HCT116 (cell line): ENCODE results near the gene NAA16. TPM values are rescaled to one million over a fixed set of nuclear protein-coding genes. Genes with fewer than 3 reads are reported as not detected.

Source experiments
- ATAC-seq: fragments of 200-7000 bp; cut with Tn5 transposase; 2 replicates; pipeline ENCODE4 v1.9.1; 2020; ENCODE audit warnings: mild to moderate bottlenecking, moderate library complexity
- BruUV-seq: library from RNA; stranded (reverse); fragments of 400-500 nt; replicated peaks from 2 replicates; lab custom pipeline; 2021; lab: Mats Ljungman, UMichigan
- CTCF ChIA-PET: fragments of 300-600 bp; sonication (Branson Sonifier 250); formaldehyde crosslinking; loops from one replicate; lab custom pipeline; 2021; ENCODE audit warnings: antibody characterized with exemption; lab: Charles Lee
- POLR2A ChIA-PET: fragments of 300-600, 350-600 bp; sonication (Branson Sonifier 250); formaldehyde crosslinking; loops from one replicate; lab custom pipeline; 2021; ENCODE audit warnings: antibody characterized with exemption; lab: Charles Lee
- RAD21 ChIA-PET, 2 experiments: fragments of 300-600 bp; sonication (Branson Sonifier 250); formaldehyde crosslinking; loops; one replicate each; lab custom pipeline; 2023; ENCODE audit warnings: low total read pairs in 2 of 2; ENCODE audit not compliant: uncharacterized antibody in 2 of 2, unreplicated experiment in 2 of 2, low non-redundant PET in 1 of 2; lab: Charles Lee
- DNase-seq: peaks from one replicate; pipeline ENCODE4 v3.0.0-alpha.2; 2010; ENCODE audit warnings: low read depth, low spot score
- H2AFZ ChIP-seq: fragments of 200-600 bp; shearing (Covaris generic), sonication (generic); 2 replicates; pipeline ENCODE4 v1.6.1; 2017; ENCODE audit warnings: low read depth, mixed run types, mixed read lengths, antibody characterized with exemption, low read length; ENCODE audit not compliant: poor library complexity, severe bottlenecking
- H3K27ac ChIP-seq: 2 replicates; pipeline ENCODE4 v1.5.1; 2012; ENCODE audit warnings: low read depth, low read length
- H3K27me3 ChIP-seq: fragments of 200-600 bp; sonication (generic); 2 replicates; pipeline ENCODE4 v1.6.1; 2016; ENCODE audit warnings: mixed run types, low read length, mixed read lengths; ENCODE audit not compliant: insufficient read depth
- H3K36me3 ChIP-seq, 2 experiments: fragments of 200-500 bp in 1 of 2; fragments of 200-600 bp in 1 of 2; sonication (Bioruptor generic) in 1 of 2; sonication (generic) in 1 of 2; 2 replicates each; pipeline versions ENCODE4 v1.5.1 to v1.6.1; 2014 to 2016; ENCODE audit warnings: low read length in 2 of 2, inconsistent platforms in 1 of 2, mixed read lengths in 1 of 2, mixed run types in 1 of 2; ENCODE audit not compliant: insufficient read depth in 2 of 2, control insufficient read depth in 1 of 2
- H3K4me1 ChIP-seq, 2 experiments: fragments of 200-600 bp in 1 of 2; sonication (generic) in 1 of 2; 2 replicates each; pipeline versions ENCODE4 v1.5.1 to v1.6.1; 2012 to 2017; ENCODE audit warnings: low read length in 2 of 2, inconsistent platforms in 1 of 2, mild to moderate bottlenecking in 1 of 2, mixed read lengths in 1 of 2, mixed run types in 1 of 2, moderate library complexity in 1 of 2; ENCODE audit not compliant: insufficient read depth in 2 of 2, control insufficient read depth in 1 of 2
- H3K4me2 ChIP-seq: fragments of 200-600 bp; sonication (generic); 2 replicates; pipeline ENCODE4 v1.6.1; 2017; ENCODE audit warnings: mixed run types, low read length, mixed read lengths
- H3K4me3 ChIP-seq, 2 experiments: fragments of 200-600 bp in 1 of 2; sonication (generic) in 1 of 2; replicated peaks in 1 of 2; 2 replicates each; pipeline ENCODE4 v1.5.1; 2011 to 2016; ENCODE audit warnings: low read length in 2 of 2, control low read depth in 1 of 2, low read depth in 1 of 2, mild to moderate bottlenecking in 1 of 2, mixed read lengths in 1 of 2, mixed run types in 1 of 2
- H3K79me2 ChIP-seq: fragments of 200-600 bp; sonication (generic); 2 replicates; pipeline ENCODE4 v1.6.1; 2017; ENCODE audit warnings: mild to moderate bottlenecking, mixed run types, low read length, moderate library complexity, mixed read lengths; ENCODE audit not compliant: insufficient read depth
- H3K9ac ChIP-seq: fragments of 200-600 bp; sonication (generic); 2 replicates; pipeline ENCODE4 v1.6.1; 2016; ENCODE audit warnings: low read length, mixed read lengths
- H3K9me2 ChIP-seq: fragments of 200-600 bp; sonication (generic), shearing (Covaris generic); 2 replicates; pipeline ENCODE4 v1.6.1; 2017; ENCODE audit warnings: mixed run types, mild to moderate bottlenecking, moderate library complexity; ENCODE audit not compliant: insufficient read depth
- H3K9me3 ChIP-seq, 2 experiments: fragments of 200-500 bp in 1 of 2; fragments of 200-600 bp in 1 of 2; sonication (Bioruptor generic) in 1 of 2; sonication (generic) in 1 of 2; 2 replicates each; pipeline ENCODE4 v1.6.1; 2014 to 2017; ENCODE audit warnings: low read length in 2 of 2, mixed read lengths in 2 of 2, inconsistent platforms in 1 of 2, low read depth in 1 of 2, mild to moderate bottlenecking in 1 of 2, mixed run types in 1 of 2, moderate library complexity in 1 of 2; ENCODE audit not compliant: control insufficient read depth in 1 of 2, insufficient read depth in 1 of 2
- H4K20me1 ChIP-seq: fragments of 200-600 bp; sonication (generic), shearing (Covaris generic); 2 replicates; pipeline ENCODE4 v1.6.1; 2017; ENCODE audit warnings: mixed run types, mild to moderate bottlenecking, moderate library complexity; ENCODE audit not compliant: insufficient read depth
- ATF3 ChIP-seq: IDR thresholded peaks from 2 replicates; pipeline ENCODE4 v1.6.1; 2012
- CBX3 ChIP-seq: IDR thresholded peaks from 2 replicates; pipeline ENCODE4 v1.6.1; 2012; ENCODE audit warnings: low read depth
- CEBPB ChIP-seq: IDR thresholded peaks from 2 replicates; pipeline ENCODE4 v1.6.1; 2012; ENCODE audit warnings: low read depth
- CTCF ChIP-seq, 3 experiments: fragments of 200-600 bp in 1 of 3; sonication (generic) in 1 of 3; IDR thresholded peaks in 2 of 3; conservative IDR thresholded peaks in 1 of 3; 2 replicates each; pipeline ENCODE4 v1.5.1; 2012 to 2017; ENCODE audit warnings: low read depth in 2 of 3, low read length in 2 of 3, antibody characterized with exemption in 1 of 3, borderline replicate concordance in 1 of 3, control low read depth in 1 of 3, mild to moderate bottlenecking in 1 of 3, mixed read lengths in 1 of 3, mixed run types in 1 of 3, moderate library complexity in 1 of 3; ENCODE audit not compliant: insufficient read depth in 1 of 3
- EZH2 ChIP-seq: fragments of 200-600 bp; sonication (generic); IDR thresholded peaks from 2 replicates; pipeline ENCODE4 v1.6.1; 2017; ENCODE audit warnings: antibody characterized with exemption, mixed run types
- EZH2phosphoT487 ChIP-seq: fragments of 200-600 bp; IDR thresholded peaks from 2 replicates; pipeline ENCODE4 v1.6.1; 2018; ENCODE audit warnings: antibody characterized with exemption, borderline replicate concordance
- MAX ChIP-seq: IDR thresholded peaks from 2 replicates; pipeline ENCODE4 v1.6.1; 2012
- RAD21 ChIP-seq: IDR thresholded peaks from 2 replicates; pipeline ENCODE4 v1.6.1; 2012; ENCODE audit warnings: low read depth, mild to moderate bottlenecking
- ZBTB33 ChIP-seq: IDR thresholded peaks from 2 replicates; pipeline ENCODE4 v1.6.1; 2011; ENCODE audit warnings: mild to moderate bottlenecking, low read length, moderate library complexity; ENCODE audit not compliant: insufficient replicate concordance; ENCODE audit errors: extremely low read depth
- ZFX ChIP-seq: fragments of 450-650 bp; IDR thresholded peaks from 2 replicates; pipeline ENCODE4 v1.6.1; 2017
- intact Hi-C: fragments of 100-400 bp; cut with micrococcal nuclease; formaldehyde crosslinking; loops from 2 replicates; pipeline ENCODE4 v1.10.0; 2022
- total RNA-seq: library from RNA; stranded (reverse); gene quantifications from one replicate; pipeline ENCODE4 v1.2.1, GENCODE V29; 2021; ENCODE audit not compliant: unreplicated experiment

The NAA16 gene
- total RNA-seq, 1 experiment from 2014 or later = 19.1 TPM

- H3K27me3 ChIP-seq = no peaks in the 10 kb centered on the region
- ATAC-seq = no peak
- ChIA-PET CTCF (no interaction called here), POLR2A (interaction anchor here (0.8 kb wide), 1 partner anchor 10 kb away, joined by 3 read pairs; no protein-coding TSS in a partner anchor), RAD21 (no interaction called here)
- DNase-seq = no peak
- no peaks in the 10 kb centered on the region for H3K36me3 ChIP-seq
- H3K9me2 ChIP-seq = no peaks in the 10 kb centered on the region
- no peaks in the 10 kb centered on the region for H3K79me2 ChIP-seq
- H3K9me3 ChIP-seq = no peaks in the 10 kb centered on the region
- H3K4me1 ChIP-seq = peaks cover 4 to 18% of the 10 kb centered on the region in 2 experiments; a peak in 3 of 4 replicates
- no TSS peak for BruUV-seq
- no peaks in the 10 kb centered on the region for H4K20me1 ChIP-seq
- H2AFZ ChIP-seq = no peak overlapping the region
- H3K4me3 ChIP-seq = no peak overlapping the region
- H3K27ac ChIP-seq = no peak overlapping the region
- no peak overlapping the region for H3K4me2 ChIP-seq
- intact Hi-C loops = no loop called here
- no peak overlapping the region for H3K9ac ChIP-seq
- TF ChIP-seq CTCF (IDR thresholded peaks at IDR 0.05 in 2 of 3, conservative IDR thresholded peaks at IDR 0.05 in 1 of 3; ENCODE audit: borderline replicate concordance in 1 of 3, insufficient read depth in 1 of 3, low read depth in 2 of 3, low read length in 2 of 3) = no peak
- TF ChIP-seq RAD21 = no peak
- TF ChIP-seq EZH2phosphoT487 = no peak
- no peak for TF ChIP-seq ZFX
- TF ChIP-seq CBX3 = no peak
- no peak for TF ChIP-seq ATF3
- TF ChIP-seq CEBPB = no peak
- TF ChIP-seq EZH2 = no peak
- TF ChIP-seq ZBTB33 = no peak
- no peak for TF ChIP-seq MAX
These were observed 28.9 kb upstream of the NAA16 start for GRCh38 chr13:41282129-41282571.
